HepG2 (cell line): ENCODE data around the gene ENTREP3. TPM values are rescaled to one million over a fixed set of nuclear protein-coding genes. Genes with fewer than 3 reads are reported as not detected.

Source experiments
- ATF4 ChIP-seq, 2 experiments: fragments of 450-650 bp in 1 of 2; sonication (generic) in 1 of 2; formaldehyde crosslinking; IDR thresholded peaks; 2 replicates each; pipeline versions ENCODE4 v1.5.0 to v1.8.0; 2020 to 2022; ENCODE audit warnings: mild to moderate bottlenecking in 1 of 2, missing genetic modification reagents in 1 of 2
- FUBP1 ChIP-seq: sonication (generic); formaldehyde crosslinking; IDR thresholded peaks from 2 replicates; pipeline ENCODE4 v1.5.1; 2020; ENCODE audit warnings: missing genetic modification reagents, mild to moderate bottlenecking, borderline replicate concordance
- ONECUT2 ChIP-seq: sonication (generic); formaldehyde crosslinking; IDR thresholded peaks from 2 replicates; pipeline ENCODE4 v1.4.0; 2020; ENCODE audit warnings: missing genetic modification reagents
- RAD21 ChIP-seq: fragments of 450-650 bp; formaldehyde crosslinking; IDR thresholded peaks from 2 replicates; pipeline ENCODE4 v1.5.0; 2020; ENCODE audit warnings: mild to moderate bottlenecking
- SATB2 ChIP-seq: sonication (generic); formaldehyde crosslinking; IDR thresholded peaks from 2 replicates; pipeline ENCODE4 v1.5.0; 2020; ENCODE audit warnings: missing genetic modification reagents
- SIX1 ChIP-seq: sonication (generic); formaldehyde crosslinking; IDR thresholded peaks from 2 replicates; pipeline ENCODE4 v1.4.0; 2020; ENCODE audit warnings: missing genetic modification reagents, borderline replicate concordance
- SOX13 ChIP-seq, 3 experiments: fragments of 450-650 bp in 1 of 3; sonication (generic) in 1 of 3; formaldehyde crosslinking in 1 of 3; IDR thresholded peaks in 2 of 3; conservative IDR thresholded peaks in 1 of 3; 2 replicates each; pipeline versions ENCODE4 v1.5.0 to v1.6.1; 2016 to 2020; ENCODE audit warnings: antibody characterized with exemption in 1 of 3, mild to moderate bottlenecking in 1 of 3, missing compliant biosample characterization in 1 of 3, missing genetic modification reagents in 1 of 3, moderate library complexity in 1 of 3
- SRSF4 ChIP-seq: fragments of 200-400 bp; formaldehyde crosslinking; IDR thresholded peaks from one replicate; pipeline ENCODE4 v1.6.1; 2018; ENCODE audit warnings: mild to moderate bottlenecking, low read depth, low read length, moderate library complexity; ENCODE audit not compliant: poor library complexity, severe bottlenecking
- ZBTB1 ChIP-seq: sonication (generic); formaldehyde crosslinking; IDR thresholded peaks from 2 replicates; pipeline ENCODE4 v1.4.0; 2020; ENCODE audit warnings: missing genetic modification reagents, borderline replicate concordance
- ZNF280D ChIP-seq: sonication (generic); formaldehyde crosslinking; IDR thresholded peaks from 2 replicates; pipeline ENCODE4 v1.5.1; 2020; ENCODE audit warnings: mild to moderate bottlenecking, missing genetic modification reagents
- ZNF501 ChIP-seq: sonication (generic); formaldehyde crosslinking; IDR thresholded peaks from 2 replicates; pipeline ENCODE4 v1.5.1; 2020; ENCODE audit warnings: mild to moderate bottlenecking, moderate library complexity, missing genetic modification reagents
- ZNF563 ChIP-seq: sonication (generic); formaldehyde crosslinking; IDR thresholded peaks from 2 replicates; pipeline ENCODE4 v1.8.0; 2022; ENCODE audit warnings: mild to moderate bottlenecking, moderate library complexity, missing genetic modification reagents
- ZNF773 ChIP-seq: sonication (generic); formaldehyde crosslinking; IDR thresholded peaks from 2 replicates; pipeline ENCODE4 v1.4.0; 2020; ENCODE audit warnings: missing genetic modification reagents, borderline replicate concordance
- ZNF878 ChIP-seq: sonication (generic); formaldehyde crosslinking; IDR thresholded peaks from 2 replicates; pipeline ENCODE4 v1.8.1; 2023; ENCODE audit warnings: mild to moderate bottlenecking, missing genetic modification reagents, moderate library complexity
- polyA plus RNA-seq, 8 experiments: library from polyadenylated mRNA; depleted of rRNA in 3 of 8; stranded (reverse) in 7 of 8; unstranded in 1 of 8; fragments of >200 nt; fragmentation: Illumina TruSeq in 4 of 8; extraction: Trizol in 4 of 8; gene quantifications; 2 replicates each; pipeline versions ENCODE4 v1.2.1 to v1.2.3, GENCODE V29; 2011 to 2016; ENCODE audit warnings: low read depth in 4 of 8, missing spikeins in 1 of 8, mixed read lengths in 1 of 8; ENCODE audit not compliant: insufficient read depth in 1 of 8
- total RNA-seq, 5 experiments: library from RNA; depleted of rRNA; stranded (reverse); fragments of >200 nt; fragmentation: Illumina TruSeq; extraction: Trizol; gene quantifications; 2 replicates each; pipeline ENCODE4 v1.2.3, GENCODE V29; 2016; ENCODE audit warnings: low read depth in 1 of 5
- TF ChIP-seq, protein P1 (sequence below): sonication (generic); formaldehyde crosslinking; IDR thresholded peaks from 2 replicates; pipeline ENCODE4 v1.5.0; 2020; ENCODE audit warnings: mild to moderate bottlenecking, missing genetic modification reagents, moderate library complexity
- TF ChIP-seq, protein P2 (sequence below): IDR thresholded peaks from 2 replicates; pipeline ENCODE4 v1.6.1; 2016

The ENTREP3 gene
- total and polyA plus RNA-seq, 2 of the 13 experiments (the other 11 are each of a cell fraction or from before 2014, with no cell fraction given): 4.1 to 9.9 TPM

DNA sequence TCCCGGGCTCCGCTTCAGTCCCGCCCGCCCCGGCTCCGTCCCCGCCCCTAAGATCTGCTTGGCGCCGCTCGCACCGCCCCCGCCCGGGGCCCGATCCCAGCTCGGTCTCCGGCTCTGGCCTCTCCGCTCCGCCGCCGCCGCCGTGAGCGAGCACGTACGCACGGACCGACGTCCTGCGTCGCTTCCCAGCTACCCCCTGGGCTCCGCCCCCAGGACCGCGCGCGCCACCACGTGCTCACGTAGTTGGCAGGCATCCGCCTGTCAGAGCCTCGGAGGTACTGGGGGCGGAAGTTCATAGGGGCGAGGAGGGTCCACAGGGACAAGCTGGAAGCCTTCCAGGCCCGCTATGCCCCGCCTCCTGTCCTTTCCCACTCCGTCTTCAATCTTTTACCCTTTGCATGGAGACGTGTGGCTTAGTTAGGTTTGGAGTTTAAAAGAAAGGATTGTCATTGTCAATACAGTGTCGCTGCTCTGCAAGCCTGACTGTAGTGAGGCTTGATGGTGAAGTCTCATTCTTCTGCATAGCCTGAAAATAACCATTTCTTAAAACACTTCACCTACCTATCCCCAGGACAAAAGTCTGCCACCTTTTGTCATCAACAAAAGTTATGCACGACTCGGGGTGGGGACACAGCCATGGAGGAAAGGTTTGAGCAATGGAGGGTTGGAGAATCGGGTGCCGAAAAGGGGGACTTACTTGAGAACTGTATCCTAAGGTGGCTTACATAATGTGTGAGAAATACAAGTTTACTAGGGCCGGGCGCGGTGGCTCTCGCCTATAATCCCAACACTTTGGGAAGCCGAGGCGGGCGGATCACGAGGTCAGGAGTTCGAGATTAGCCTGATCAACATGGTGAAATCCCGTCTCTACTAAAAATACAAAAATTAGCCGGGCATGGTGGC lies 18.3 kb upstream of the ENTREP3 start, which contains the start of gene CLK2 (continued):
- TF ChIP-seq, protein P1, sequence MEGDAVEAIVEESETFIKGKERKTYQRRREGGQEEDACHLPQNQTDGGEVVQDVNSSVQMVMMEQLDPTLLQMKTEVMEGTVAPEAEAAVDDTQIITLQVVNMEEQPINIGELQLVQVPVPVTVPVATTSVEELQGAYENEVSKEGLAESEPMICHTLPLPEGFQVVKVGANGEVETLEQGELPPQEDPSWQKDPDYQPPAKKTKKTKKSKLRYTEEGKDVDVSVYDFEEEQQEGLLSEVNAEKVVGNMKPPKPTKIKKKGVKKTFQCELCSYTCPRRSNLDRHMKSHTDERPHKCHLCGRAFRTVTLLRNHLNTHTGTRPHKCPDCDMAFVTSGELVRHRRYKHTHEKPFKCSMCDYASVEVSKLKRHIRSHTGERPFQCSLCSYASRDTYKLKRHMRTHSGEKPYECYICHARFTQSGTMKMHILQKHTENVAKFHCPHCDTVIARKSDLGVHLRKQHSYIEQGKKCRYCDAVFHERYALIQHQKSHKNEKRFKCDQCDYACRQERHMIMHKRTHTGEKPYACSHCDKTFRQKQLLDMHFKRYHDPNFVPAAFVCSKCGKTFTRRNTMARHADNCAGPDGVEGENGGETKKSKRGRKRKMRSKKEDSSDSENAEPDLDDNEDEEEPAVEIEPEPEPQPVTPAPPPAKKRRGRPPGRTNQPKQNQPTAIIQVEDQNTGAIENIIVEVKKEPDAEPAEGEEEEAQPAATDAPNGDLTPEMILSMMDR (CRISPR knock-in tag): peak; percentile 43
- peak in 1 of 2 experiments; percentile 37; a peak in 1 of 4 replicates for TF ChIP-seq ATF4 (CRISPR knock-in tag; IDR thresholded peaks at IDR 0.05)
- TF ChIP-seq ZNF280D (CRISPR knock-in tag): no peak
- no peak for TF ChIP-seq RAD21 (CRISPR knock-in tag)
- no peak for TF ChIP-seq SATB2 (CRISPR knock-in tag)
- no peak for TF ChIP-seq ZNF773 (CRISPR knock-in tag)
- TF ChIP-seq FUBP1 (CRISPR knock-in tag): no peak
- TF ChIP-seq, protein P2, sequence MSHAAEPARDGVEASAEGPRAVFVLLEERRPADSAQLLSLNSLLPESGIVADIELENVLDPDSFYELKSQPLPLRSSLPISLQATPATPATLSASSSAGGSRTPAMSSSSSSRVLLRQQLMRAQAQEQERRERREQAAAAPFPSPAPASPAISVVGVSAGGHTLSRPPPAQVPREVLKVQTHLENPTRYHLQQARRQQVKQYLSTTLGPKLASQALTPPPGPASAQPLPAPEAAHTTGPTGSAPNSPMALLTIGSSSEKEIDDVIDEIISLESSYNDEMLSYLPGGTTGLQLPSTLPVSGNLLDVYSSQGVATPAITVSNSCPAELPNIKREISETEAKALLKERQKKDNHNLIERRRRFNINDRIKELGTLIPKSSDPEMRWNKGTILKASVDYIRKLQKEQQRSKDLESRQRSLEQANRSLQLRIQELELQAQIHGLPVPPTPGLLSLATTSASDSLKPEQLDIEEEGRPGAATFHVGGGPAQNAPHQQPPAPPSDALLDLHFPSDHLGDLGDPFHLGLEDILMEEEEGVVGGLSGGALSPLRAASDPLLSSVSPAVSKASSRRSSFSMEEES (CRISPR knock-in tag): peak; percentile 78; the same call in 1 of the 2 replicates
- no peak for TF ChIP-seq ONECUT2 (CRISPR knock-in tag)
- peak; percentile 75 for TF ChIP-seq ZNF501
- TF ChIP-seq ZNF563 (CRISPR knock-in tag): 0 out of 2 replicates have a peak, but pooled peaks have one; percentile 64
- 0 out of 2 replicates have a peak, but pooled peaks have one; percentile 16 for TF ChIP-seq SIX1 (CRISPR knock-in tag)
- TF ChIP-seq SRSF4: no peak
- peak; percentile 82 for TF ChIP-seq ZNF878 (CRISPR knock-in tag)
- TF ChIP-seq SOX13 (IDR thresholded peaks at IDR 0.05): no peak
- TF ChIP-seq SOX13 (CRISPR knock-in tag; conservative IDR thresholded peaks at IDR 0.05 in 1 of 2, IDR thresholded peaks at IDR 0.05 in 1 of 2): peak in 1 of 2 experiments; percentile 50; a peak in 2 of 4 replicates
- TF ChIP-seq ZBTB1 (CRISPR knock-in tag): no peak
